ENCODE data around the gene PDE8B. TPM values are rescaled to one million over a fixed set of nuclear protein-coding genes. Genes with fewer than 3 reads are reported as not detected.

PDE8B gene
- total RNA-seq, 1 experiment from 2014 or later = not detected

DNA sequence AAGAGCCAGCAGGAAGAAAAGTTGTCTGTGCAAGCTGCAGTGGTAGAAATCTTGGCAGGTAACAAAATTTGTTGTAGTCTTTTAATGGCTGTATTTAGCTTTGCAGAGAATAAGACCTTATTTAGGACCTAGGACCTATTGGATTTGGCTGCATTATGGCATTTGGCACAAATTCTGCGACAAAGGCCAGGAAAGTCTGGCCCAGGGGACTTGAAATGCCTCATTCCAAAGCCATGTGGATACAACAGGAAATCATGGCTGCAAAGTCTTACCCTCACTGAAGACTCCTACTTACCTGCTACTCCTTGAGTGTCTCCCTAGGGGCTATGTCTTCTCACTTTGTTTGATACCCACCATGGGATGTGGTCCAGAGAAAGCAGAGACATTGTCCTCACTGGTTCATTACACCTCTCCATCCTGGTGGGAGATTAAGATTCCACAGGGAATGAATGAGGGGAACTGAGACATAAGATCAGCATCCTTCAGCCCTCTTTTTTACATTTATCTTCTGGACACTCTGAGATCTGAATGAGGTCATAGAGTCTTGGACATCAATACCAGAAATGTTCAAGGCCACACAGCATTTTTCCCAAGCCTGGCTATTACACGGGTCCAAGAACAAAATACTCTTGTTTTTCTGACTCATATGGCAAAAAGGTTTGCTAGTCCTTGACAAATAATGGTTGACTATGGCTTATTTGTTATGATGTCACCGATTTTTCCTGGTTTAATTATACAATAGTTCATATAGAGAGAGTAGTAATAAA is 119.4 kb downstream of the PDE8B start:
- H3K27me3 ChIP-seq (ENCODE audit: low read length) = 0 out of 2 replicates have a peak, but pooled peaks cover 2% of the 10 kb centered on the region
- no peaks in the 10 kb centered on the region for H3K9me2 ChIP-seq (replicated peaks; ENCODE audit: low read length)
- CTCF ChIA-PET = no interaction called here
- POLR2A ChIA-PET (ENCODE audit: unreplicated experiment) = no interaction called here
- H3K4me1 ChIP-seq (ENCODE audit: insufficient read depth, low read length) = no peaks in the 10 kb centered on the region
- no peak overlapping the region for H3K9ac ChIP-seq (ENCODE audit: low read length)
- H3K36me3 ChIP-seq (ENCODE audit: low read depth, low read length) = no peaks in the 10 kb centered on the region
- no peak overlapping the region for H3K27ac ChIP-seq (ENCODE audit: low read length)
- ATAC-seq (no peak), DNase-seq (no peak)
- no peaks in the 10 kb centered on the region for H4K20me1 ChIP-seq (ENCODE audit: low read length)
- no peak overlapping the region for H3K4me2 ChIP-seq (ENCODE audit: low read length)
- intact Hi-C loops (cut with micrococcal nuclease) = no loop called here
- H3K4me3 ChIP-seq (ENCODE audit: low read length) = no peak overlapping the region
- H3K79me2 ChIP-seq (ENCODE audit: low read length) = no peaks in the 10 kb centered on the region
- no peaks in the 10 kb centered on the region for H3F3A ChIP-seq (ENCODE audit: low read length, unreplicated experiment)
- TF ChIP-seq EZH2phosphoT487 (IDR thresholded peaks at IDR 0.05; ENCODE audit: borderline replicate concordance, low read length) (no peak), EZH2 (IDR thresholded peaks at IDR 0.05; ENCODE audit: low read length, unreplicated experiment) (no peak)
- TF ChIP-seq, protein P1, sequence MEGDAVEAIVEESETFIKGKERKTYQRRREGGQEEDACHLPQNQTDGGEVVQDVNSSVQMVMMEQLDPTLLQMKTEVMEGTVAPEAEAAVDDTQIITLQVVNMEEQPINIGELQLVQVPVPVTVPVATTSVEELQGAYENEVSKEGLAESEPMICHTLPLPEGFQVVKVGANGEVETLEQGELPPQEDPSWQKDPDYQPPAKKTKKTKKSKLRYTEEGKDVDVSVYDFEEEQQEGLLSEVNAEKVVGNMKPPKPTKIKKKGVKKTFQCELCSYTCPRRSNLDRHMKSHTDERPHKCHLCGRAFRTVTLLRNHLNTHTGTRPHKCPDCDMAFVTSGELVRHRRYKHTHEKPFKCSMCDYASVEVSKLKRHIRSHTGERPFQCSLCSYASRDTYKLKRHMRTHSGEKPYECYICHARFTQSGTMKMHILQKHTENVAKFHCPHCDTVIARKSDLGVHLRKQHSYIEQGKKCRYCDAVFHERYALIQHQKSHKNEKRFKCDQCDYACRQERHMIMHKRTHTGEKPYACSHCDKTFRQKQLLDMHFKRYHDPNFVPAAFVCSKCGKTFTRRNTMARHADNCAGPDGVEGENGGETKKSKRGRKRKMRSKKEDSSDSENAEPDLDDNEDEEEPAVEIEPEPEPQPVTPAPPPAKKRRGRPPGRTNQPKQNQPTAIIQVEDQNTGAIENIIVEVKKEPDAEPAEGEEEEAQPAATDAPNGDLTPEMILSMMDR (conservative IDR thresholded peaks at IDR 0.05; ENCODE audit: low read depth, low read length) = no peak
- no peak overlapping the region for H2AFZ ChIP-seq (ENCODE audit: low read length)
- no peaks in the 10 kb centered on the region for H3K9me3 ChIP-seq (ENCODE audit: low read length)
- BruUV-seq (replicated peaks) = no TSS peak

DNA sequence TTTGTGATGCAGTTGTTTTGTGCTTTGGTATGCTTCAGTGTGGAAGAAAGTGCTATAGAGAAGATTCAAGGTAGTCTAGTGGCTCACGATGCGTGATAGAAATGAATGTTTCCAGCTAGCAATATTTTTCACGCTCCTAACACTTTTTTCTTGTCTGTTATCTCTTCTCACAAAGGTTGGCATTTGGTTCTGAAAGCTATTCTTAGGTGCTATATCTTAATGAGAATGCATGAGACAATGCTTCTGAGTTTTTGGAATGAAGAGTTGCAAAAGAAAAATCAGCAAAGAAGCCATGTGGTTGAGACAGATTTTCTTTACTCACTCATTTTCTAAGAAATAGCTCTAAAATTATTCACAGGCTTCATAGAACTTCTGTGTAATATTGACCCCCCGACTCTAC is 122.6 kb downstream of the PDE8B start:
- no peak for TF ChIP-seq EZH2 (IDR thresholded peaks at IDR 0.05; ENCODE audit: low read length, unreplicated experiment)
- BruUV-seq (replicated peaks) = no TSS peak
- DNase-seq (no peak), ATAC-seq (no peak)
- ChIA-PET CTCF (no interaction called here), POLR2A (ENCODE audit: unreplicated experiment) (no interaction called here)
- H3F3A ChIP-seq (ENCODE audit: low read length, unreplicated experiment) = no peaks in the 10 kb centered on the region
- H3K79me2 ChIP-seq (ENCODE audit: low read length) = no peaks in the 10 kb centered on the region
- no peak overlapping the region for H3K9ac ChIP-seq (ENCODE audit: low read length)
- 0 out of 2 replicates have a peak, but pooled peaks cover 2% of the 10 kb centered on the region for H3K27me3 ChIP-seq (ENCODE audit: low read length)
- H2AFZ ChIP-seq (ENCODE audit: low read length) = no peak overlapping the region
- H3K27ac ChIP-seq (ENCODE audit: low read length) = no peak overlapping the region
- no peaks in the 10 kb centered on the region for H3K36me3 ChIP-seq (ENCODE audit: low read depth, low read length)
- no peak overlapping the region for H3K4me3 ChIP-seq (ENCODE audit: low read length)
- no peaks in the 10 kb centered on the region for H3K4me1 ChIP-seq (ENCODE audit: insufficient read depth, low read length)
- no peaks in the 10 kb centered on the region for H4K20me1 ChIP-seq (ENCODE audit: low read length)
- no peaks in the 10 kb centered on the region for H3K9me3 ChIP-seq (ENCODE audit: low read length)
- no peak overlapping the region for H3K4me2 ChIP-seq (ENCODE audit: low read length)
- no peaks in the 10 kb centered on the region for H3K9me2 ChIP-seq (replicated peaks; ENCODE audit: low read length)
- intact Hi-C loops (cut with micrococcal nuclease) = no loop called here

DNA sequence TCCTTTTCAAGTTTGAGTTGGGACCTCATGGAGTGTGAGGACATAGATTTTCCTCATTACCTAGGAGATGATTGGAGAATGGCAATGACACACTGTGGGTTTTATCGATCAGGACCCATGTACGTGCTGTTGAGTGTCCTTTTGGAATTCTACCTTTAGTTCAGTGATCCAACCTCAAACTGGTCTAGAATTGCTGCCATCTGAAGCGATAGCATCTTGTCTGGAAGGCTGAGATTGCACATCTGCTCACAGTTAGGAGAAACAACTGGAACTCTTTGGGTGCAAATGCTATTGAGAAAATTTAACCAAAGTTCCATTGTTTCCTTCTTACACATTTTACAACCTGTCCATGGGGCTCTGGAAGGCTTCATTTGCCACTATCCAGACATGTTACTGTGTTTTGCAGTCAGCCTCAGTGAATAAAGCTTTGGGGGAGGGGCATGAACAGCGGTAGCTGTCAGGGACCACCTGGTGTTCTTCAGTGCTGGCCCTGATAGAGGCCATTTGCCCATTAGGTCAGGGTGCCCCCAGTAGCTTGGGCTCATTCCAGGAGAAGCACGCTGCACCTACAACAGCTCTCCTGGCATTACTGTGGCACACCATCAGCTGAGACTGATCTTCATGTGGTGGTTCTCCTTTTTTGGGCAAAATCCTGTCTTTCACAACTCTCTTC is 123.1 kb downstream of the PDE8B start:
- DNase-seq = no peak
- BruUV-seq (replicated peaks) = no TSS peak
- ChIA-PET CTCF (no interaction called here), POLR2A (ENCODE audit: unreplicated experiment) (interaction anchor here (0.6 kb wide), 1 partner anchor 1368 kb away, joined by 5 read pairs; no protein-coding TSS in a partner anchor)
- Histone ChIP-seq H3K36me3 (ENCODE audit: low read depth, low read length) (no peaks in the 10 kb centered on the region), H2AFZ (ENCODE audit: low read length) (no peak overlapping the region), H4K20me1 (ENCODE audit: low read length) (no peaks in the 10 kb centered on the region), H3K27ac (ENCODE audit: low read length) (no peak overlapping the region), H3K79me2 (ENCODE audit: low read length) (no peaks in the 10 kb centered on the region), H3K27me3 (ENCODE audit: low read length) (0 out of 2 replicates have a peak, but pooled peaks cover 2% of the 10 kb centered on the region), H3K4me2 (ENCODE audit: low read length) (no peak overlapping the region), H3K9me2 (replicated peaks; ENCODE audit: low read length) (no peaks in the 10 kb centered on the region), H3K4me3 (ENCODE audit: low read length) (no peak overlapping the region), H3K9me3 (ENCODE audit: low read length) (no peaks in the 10 kb centered on the region), H3K9ac (ENCODE audit: low read length) (no peak overlapping the region), H3F3A (ENCODE audit: low read length, unreplicated experiment) (no peaks in the 10 kb centered on the region), H3K4me1 (ENCODE audit: insufficient read depth, low read length) (no peaks in the 10 kb centered on the region)
- no peak for TF ChIP-seq EZH2 (IDR thresholded peaks at IDR 0.05; ENCODE audit: low read length, unreplicated experiment)
- TF ChIP-seq, protein P1 (conservative IDR thresholded peaks at IDR 0.05; ENCODE audit: low read depth, low read length) = no peak
- no peak for TF ChIP-seq EZH2phosphoT487 (IDR thresholded peaks at IDR 0.05; ENCODE audit: borderline replicate concordance, low read length)
- ATAC-seq = no peak
- intact Hi-C loops (cut with micrococcal nuclease) = no loop called here
